Measurements from ENCODE around the gene PABPN1L. TPM values are rescaled to one million over a fixed set of nuclear protein-coding genes. Genes with fewer than 3 reads are reported as not detected.

PABPN1L gene
- total RNA-seq, 1 donor from 2014 or later = not detected

GRCh38 chr16:88871349-88871702 is 4.9 kb upstream of the PABPN1L start:
- no peak overlapping the region for H3K27ac Mint-ChIP-seq
- H3K79me2 ChIP-seq (ENCODE audit: low read depth) = no peaks in the 10 kb centered on the region
- no peak overlapping the region for H3K4me3 Mint-ChIP-seq

GRCh38 chr16:88870608-88871348 is 4.3 kb upstream of the PABPN1L start:
- H3K27ac ChIP-seq = no peak overlapping the region
- no peak overlapping the region for H3K9ac ChIP-seq
- no peaks in the 10 kb centered on the region for H3K36me3 Mint-ChIP-seq
- H3K27me3 Mint-ChIP-seq (ENCODE audit: insufficient read depth, low read depth) = peaks cover 9% of the 10 kb centered on the region
- H2AFZ ChIP-seq (replicated peaks) = no peak overlapping the region
- no peak overlapping the region for H3K4me2 ChIP-seq
- no peak for TF ChIP-seq CTCF (IDR thresholded peaks at IDR 0.05)
- TF ChIP-seq EZH2phosphoT487 (IDR thresholded peaks at IDR 0.05) = no peak
- no peak for TF ChIP-seq EZH2 (IDR thresholded peaks at IDR 0.05)
- H3F3A ChIP-seq (ENCODE audit: low read depth) = no peaks in the 10 kb centered on the region
- H3K9me3 Mint-ChIP-seq = no peaks in the 10 kb centered on the region
- H3K36me3 ChIP-seq = no peaks in the 10 kb centered on the region
- no peak for DNase-seq (ENCODE audit: low spot score)
- no peaks in the 10 kb centered on the region for H3K79me2 ChIP-seq (ENCODE audit: low read depth)
- H3K27me3 ChIP-seq = no peaks in the 10 kb centered on the region
- H3K4me3 ChIP-seq = no peak overlapping the region
- no peaks in the 10 kb centered on the region for H4K20me1 ChIP-seq (ENCODE audit: low read depth)
- no peak overlapping the region for H3K27ac Mint-ChIP-seq
- no peak overlapping the region for H3K4me3 Mint-ChIP-seq
- H3K4me1 ChIP-seq = no peaks in the 10 kb centered on the region
- H3K9me3 ChIP-seq (ENCODE audit: low read depth) = no peaks in the 10 kb centered on the region
- no peaks in the 10 kb centered on the region for H3K4me1 Mint-ChIP-seq

More at GRCh38 chr16:88871349-88871702, 4.9 kb upstream of the PABPN1L start:
- no peak for DNase-seq (ENCODE audit: low spot score)
- H3K4me1 Mint-ChIP-seq = peaks cover 1% of the 10 kb centered on the region
- Histone ChIP-seq H3K27ac (no peak overlapping the region), H3K4me1 (no peaks in the 10 kb centered on the region), H3K9me3 (ENCODE audit: low read depth) (no peaks in the 10 kb centered on the region), H4K20me1 (ENCODE audit: low read depth) (no peaks in the 10 kb centered on the region), H3K4me2 (no peak overlapping the region), H3F3A (ENCODE audit: low read depth) (no peaks in the 10 kb centered on the region), H3K36me3 (no peaks in the 10 kb centered on the region), H3K4me3 (no peak overlapping the region), H3K9ac (no peak overlapping the region), H2AFZ (replicated peaks) (no peak overlapping the region), H3K27me3 (no peaks in the 10 kb centered on the region)
- peaks cover 10% of the 10 kb centered on the region for H3K27me3 Mint-ChIP-seq (ENCODE audit: insufficient read depth, low read depth)
- TF ChIP-seq CTCF (IDR thresholded peaks at IDR 0.05) (no peak), EZH2phosphoT487 (IDR thresholded peaks at IDR 0.05) (no peak), EZH2 (IDR thresholded peaks at IDR 0.05) (no peak)
- H3K36me3 Mint-ChIP-seq = no peaks in the 10 kb centered on the region
- no peaks in the 10 kb centered on the region for H3K9me3 Mint-ChIP-seq

- no peaks in the 10 kb centered on the region for H4K20me1 ChIP-seq (ENCODE audit: low read depth)
- no peak overlapping the region for H3K4me3 Mint-ChIP-seq
Measured at GRCh38 chr16:88869673-88869980, 3.2 kb upstream of the PABPN1L start.

More at GRCh38 chr16:88869673-88869980, 3.2 kb upstream of the PABPN1L start:
- H3F3A ChIP-seq (ENCODE audit: low read depth) = no peaks in the 10 kb centered on the region
- Mint-ChIP-seq H3K36me3 (no peaks in the 10 kb centered on the region), H3K9me3 (no peaks in the 10 kb centered on the region), H3K27ac (no peak overlapping the region), H3K27me3 (ENCODE audit: insufficient read depth, low read depth) (peaks cover 5% of the 10 kb centered on the region), H3K4me1 (no peaks in the 10 kb centered on the region)
- TF ChIP-seq EZH2 (IDR thresholded peaks at IDR 0.05) = no peak
- TF ChIP-seq CTCF (IDR thresholded peaks at IDR 0.05) = no peak
- no peak for TF ChIP-seq EZH2phosphoT487 (IDR thresholded peaks at IDR 0.05)
- H3K27ac ChIP-seq = no peak overlapping the region
- no peak overlapping the region for H2AFZ ChIP-seq (replicated peaks)
- H3K4me1 ChIP-seq = no peaks in the 10 kb centered on the region
- H3K9me3 ChIP-seq (ENCODE audit: low read depth) = no peaks in the 10 kb centered on the region
- H3K27me3 ChIP-seq = no peaks in the 10 kb centered on the region
- no peak overlapping the region for H3K9ac ChIP-seq
- no peak overlapping the region for H3K4me2 ChIP-seq
- H3K79me2 ChIP-seq (ENCODE audit: low read depth) = no peaks in the 10 kb centered on the region
- H3K36me3 ChIP-seq = no peaks in the 10 kb centered on the region
- no peak for DNase-seq (ENCODE audit: low spot score)
- H3K4me3 ChIP-seq = no peak overlapping the region

Measured in neural progenitor cell (in vitro differentiated cells).